22Rv1 (cell line): ENCODE data around the gene RBM46.

Source experiments
- CTCF ChIP-seq: fragments of 450-650 bp; IDR thresholded peaks from 2 replicates; pipeline ENCODE4 v1.5.1; 2017; ENCODE audit warnings: mild to moderate bottlenecking
- ZFX ChIP-seq: fragments of 450-650 bp; IDR thresholded peaks from 2 replicates; pipeline ENCODE4 v1.6.1; 2017; ENCODE audit warnings: antibody characterized with exemption, borderline replicate concordance

GRCh38 chr4:154732669-154733068 is 48.4 kb upstream of the RBM46 start:
- no peak for TF ChIP-seq CTCF
- no peak for TF ChIP-seq ZFX
